ENCODE data around the gene PARN.
"Not testable (repeated sequence)": the region's sequence is repeated elsewhere in the genome, so short reads cannot be mapped to it uniquely, and the experiment has no call there.

PARN gene

DNA sequence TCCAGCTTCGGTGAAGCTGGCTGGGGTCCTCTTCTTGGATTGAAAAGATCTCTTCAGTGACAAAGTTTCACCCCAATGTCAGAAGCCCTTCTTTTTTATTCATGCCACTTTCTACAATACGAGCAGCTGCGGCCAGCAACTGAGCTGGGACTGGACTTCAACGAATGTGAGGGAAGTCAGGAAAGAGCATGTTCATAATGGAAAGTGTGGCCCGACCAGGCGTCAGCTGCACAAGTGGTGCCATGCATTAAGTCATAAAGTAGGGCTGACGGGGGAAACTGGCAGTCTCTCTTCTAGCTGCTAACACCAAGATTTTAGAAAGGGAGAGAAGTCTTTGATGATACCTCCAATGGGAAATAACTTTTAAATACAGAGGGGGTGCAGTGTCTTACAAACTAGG is 192.6 kb downstream of the PARN start:
- no peak for DNase-seq (ENCODE audit: low spot score)

DNA sequence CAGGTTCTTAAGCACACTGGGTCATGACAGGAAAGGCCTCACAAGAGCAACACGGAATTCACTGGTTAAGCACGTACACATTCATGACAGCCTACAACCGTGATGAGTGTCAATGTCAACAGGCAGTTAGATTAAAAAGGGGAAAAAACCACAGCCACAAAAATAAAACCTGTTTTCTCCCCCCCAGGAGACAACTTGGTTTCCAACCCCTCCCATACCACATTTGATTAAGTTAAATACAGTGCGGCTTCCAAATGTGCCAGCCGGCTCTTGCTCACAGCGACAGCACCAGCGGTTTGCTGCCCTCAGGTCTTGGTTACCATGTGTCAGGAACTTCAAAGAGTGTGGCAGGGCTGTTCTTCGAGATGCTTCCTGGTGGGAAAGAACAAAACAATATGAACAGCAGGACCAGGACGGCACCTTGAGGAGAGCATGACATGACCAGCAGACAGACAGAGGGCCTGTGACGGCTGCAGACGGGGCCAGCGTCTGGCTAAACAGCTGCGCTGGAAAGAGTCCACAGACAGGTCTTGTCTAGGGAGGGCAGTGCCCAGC is 193.6 kb downstream of the PARN start:
- no peak for DNase-seq (ENCODE audit: low spot score)

DNA sequence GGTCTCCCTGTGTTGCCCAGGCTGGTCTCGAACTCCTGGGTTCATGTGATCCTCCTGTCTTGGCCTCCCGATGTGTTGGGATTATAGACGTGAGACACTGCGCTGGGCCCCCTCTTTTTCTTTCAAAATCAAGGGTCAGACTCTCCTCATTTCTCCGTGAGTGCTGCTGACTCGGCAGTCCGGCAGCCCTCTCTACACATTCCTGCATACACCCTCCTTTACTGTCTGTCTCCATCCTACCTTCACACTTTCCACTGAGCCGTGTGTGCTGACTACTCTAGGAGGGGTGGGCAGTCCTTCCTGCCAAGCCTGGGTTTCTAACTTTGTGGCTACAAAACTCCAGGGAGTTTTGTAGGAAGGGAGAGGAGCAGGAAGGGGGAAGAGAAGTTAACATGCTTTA is 195.2 kb downstream of the PARN start:
- no peak for DNase-seq (ENCODE audit: low spot score)

DNA sequence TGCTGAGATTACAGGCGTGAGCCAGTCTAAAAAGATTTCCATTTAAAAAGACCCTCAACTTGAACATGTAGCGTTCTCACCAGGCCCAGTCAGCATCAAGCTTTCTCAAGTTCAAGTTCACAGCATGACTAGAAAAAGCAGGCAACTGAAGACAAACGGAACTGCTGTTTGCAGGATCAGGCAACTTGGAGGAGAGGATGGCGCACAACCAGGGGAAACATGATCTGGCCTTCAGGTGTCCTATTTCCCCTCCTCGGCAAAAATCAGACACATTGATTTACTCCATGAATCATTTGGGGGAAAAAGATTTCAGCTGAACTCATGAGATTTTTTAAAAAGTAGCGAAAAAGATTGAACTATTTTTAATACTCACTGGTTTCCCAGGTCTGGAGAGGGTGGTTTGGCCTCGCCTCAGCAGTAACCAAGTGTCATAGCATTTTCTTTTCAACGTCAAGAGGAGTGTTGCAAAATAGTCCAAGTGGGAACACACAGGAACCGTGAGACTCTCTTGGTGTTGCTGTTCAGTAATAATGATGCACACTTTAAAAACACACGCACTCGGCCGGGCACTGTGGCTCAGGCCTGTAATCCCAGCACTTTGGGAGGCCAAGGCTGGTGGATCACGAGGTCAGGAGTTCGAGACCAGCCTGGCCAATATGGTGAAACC is 201.0 kb downstream of the PARN start:
- not testable (repeated sequence) for DNase-seq (ENCODE audit: low spot score)

DNA sequence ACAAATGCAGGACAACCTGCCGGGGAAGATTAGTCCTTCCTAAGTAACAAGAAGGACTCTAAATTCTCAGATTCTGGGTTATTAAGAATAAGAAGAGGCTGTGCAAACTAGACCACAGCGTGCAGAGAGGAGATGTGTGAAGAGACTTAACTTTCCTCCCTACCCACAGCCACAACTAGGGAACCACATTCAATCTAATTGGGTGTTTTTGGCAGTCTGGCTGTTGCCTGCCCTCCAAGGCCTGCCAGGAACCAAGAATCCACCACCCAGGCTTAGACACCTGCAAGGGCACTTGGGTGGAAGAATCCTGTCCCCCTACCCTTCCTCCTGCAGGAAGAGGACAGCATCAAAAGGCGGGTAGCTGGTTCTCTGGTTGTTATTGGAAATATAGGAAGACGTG is 202.0 kb downstream of the PARN start:
- DNase-seq (ENCODE audit: low spot score), result no peak

DNA sequence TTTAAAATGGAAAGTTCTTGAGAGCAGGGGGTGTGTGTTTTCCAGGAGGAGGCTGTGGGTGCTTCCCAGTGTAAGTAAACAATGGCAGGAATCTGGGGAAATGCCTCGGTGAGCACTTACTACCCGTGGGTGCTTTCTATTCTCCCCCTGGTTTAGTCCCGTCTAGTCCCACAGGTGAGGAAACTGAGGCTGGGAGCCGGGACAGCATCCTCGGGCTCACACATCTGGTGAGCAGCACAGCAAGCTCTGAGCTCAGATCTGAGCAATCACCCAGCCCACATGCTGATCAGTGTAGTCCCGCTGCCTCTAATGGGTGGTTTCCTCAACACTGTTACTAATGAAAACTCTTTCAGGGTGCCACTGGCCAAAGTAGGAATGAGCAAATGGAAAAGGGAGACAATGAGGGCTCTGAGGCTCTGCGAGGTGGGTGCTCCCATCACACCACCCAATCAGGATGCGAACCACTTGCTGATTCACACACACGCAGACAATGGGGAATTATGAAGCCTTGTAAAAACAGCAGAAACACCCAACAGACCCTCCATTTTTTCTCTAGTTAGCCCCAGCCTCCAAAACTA is 202.6 kb downstream of the PARN start:
- no peak for DNase-seq (ENCODE audit: low spot score)

DNA sequence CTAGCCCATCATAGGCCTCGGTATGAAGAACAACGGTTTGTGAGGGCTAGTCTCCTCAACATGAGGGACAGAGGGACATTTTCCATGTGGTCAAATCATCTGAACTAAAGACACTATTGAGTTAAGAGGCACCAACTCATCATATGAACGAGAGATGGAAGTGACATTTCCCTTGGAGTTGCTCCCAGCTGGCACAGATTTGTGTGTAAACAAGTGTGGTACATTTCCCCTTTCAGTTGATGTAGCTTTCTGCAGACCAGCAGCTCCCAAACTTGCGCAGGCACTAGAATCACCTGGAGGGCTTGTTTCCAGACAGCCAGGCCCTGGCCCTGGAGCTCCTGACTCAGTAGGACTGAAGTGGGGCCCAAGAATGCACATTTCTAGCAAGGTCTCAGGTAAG is 205.5 kb downstream of the PARN start:
- no peak for DNase-seq (ENCODE audit: low spot score)

DNA sequence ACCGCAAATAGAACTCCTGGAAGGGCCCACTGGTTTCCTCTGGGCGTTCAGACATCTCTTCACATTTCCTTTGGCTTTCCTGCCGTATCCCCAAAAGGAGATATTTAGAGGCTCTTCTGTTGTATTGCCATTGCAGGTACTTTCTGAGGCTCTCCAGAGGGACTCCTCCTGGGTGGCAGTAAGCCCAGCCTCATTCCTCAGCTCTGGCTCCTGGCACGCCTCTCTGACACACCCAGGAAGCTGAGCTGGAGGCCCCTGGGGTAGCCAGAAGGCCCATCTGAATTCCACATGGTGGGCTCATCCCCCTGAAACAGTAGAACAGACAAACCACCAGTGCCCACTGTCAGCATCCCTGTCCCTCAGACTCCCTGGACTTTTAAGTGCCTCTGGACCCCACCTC is 206.7 kb downstream of the PARN start:
- DNase-seq (ENCODE audit: low spot score), result no peak

DNA sequence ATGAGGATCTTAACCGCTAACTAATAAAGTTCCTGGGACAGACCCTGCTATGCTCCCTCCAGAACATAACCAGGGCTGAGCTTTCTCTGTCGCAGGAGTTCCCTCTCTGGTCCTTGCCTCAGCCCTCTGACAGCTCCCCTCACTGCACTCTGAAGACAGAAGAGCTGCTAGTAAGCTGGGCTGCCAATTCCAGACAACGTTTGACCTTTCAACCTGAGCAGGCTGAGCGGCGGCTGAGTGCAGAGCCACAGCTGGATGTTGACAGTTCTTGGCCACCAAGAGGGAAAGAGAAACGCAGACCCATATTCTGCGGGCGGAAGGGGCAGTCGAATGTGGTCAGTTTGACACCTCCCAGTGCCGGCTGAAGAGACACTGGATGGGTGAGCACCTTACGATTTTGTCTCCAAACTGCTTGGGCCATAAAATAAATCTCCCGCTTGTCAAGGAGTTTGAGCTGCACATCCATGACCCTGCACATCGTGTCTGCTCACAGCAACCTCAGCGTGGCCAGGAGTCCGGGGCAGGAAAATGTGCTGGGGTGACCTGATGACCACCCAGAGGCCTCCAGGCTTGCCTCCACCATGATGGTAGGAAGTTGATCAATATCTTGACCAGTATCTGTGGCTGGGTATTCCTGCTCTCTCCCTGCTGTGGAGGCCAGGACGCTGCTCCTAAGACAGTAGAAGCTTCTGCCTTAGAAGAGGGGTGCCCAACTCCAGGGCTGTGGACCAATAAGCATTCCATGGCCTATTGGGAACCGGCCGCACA is 209.2 kb downstream of the PARN start:
- no peak for DNase-seq (ENCODE audit: low spot score)

DNA sequence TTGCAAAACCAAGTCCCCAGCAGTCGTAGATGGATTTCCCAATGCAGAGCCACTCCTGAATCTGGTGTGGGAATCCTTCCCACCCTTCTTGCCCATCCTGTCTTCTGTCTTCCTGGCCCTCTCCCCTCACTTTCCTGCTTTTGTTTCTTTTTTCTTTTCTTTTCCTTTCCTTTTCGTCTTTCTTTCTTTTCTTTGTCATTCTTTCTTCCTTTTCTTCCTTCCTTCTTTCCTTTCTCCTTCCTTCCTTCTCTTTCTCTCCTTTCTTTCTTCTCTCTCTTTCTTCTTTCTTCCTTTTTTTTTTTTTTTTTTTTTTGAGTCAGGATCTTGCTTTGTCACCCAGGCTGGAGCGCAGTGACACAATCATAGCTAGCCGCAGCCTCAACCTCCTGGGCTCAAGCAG is 209.8 kb downstream of the PARN start:
- DNase-seq (ENCODE audit: low spot score), result not testable (repeated sequence)

DNA sequence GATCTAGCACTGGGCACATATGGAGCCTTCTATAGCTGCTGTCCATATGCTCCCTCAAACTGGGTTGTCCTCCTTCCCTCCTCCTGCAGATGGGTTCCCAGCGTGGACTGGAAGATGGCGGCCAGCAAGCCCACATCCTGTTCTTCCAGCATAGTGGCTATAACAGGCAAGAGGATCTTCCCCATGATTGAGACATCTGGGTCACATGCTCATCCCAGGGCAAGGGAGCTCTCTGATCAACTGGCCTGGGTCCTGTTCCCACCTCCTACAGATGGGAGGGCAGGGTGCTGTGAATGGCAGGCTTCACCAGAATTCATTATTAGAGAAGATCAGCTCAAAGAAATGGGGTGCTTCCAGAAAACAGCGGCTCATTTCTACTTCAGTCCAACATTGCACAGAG is 210.2 kb downstream of the PARN start:
- no peak for DNase-seq (ENCODE audit: low spot score)

DNA sequence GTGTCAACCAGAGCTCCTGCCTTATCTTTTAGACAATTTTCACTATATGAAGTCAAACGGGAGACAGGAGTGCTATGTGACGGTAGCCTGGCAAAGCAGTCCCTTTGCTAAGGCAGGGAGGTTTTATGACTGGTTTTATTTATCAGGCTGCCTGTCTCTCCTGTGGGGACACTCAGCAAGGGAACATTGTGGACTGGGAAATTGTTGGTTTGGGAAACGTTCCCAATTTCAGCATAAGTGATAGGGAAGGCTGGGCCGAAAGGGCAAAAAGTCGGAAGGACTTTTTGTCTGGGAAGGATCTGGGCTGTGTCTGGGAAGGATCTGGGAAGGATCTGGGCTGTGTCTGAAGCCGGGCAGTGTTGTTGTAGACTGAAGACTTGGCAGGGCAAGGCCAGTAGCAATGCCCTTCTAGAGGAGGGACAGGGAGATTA is 211.2 kb downstream of the PARN start:
- no peak for DNase-seq (ENCODE audit: low spot score)

DNA sequence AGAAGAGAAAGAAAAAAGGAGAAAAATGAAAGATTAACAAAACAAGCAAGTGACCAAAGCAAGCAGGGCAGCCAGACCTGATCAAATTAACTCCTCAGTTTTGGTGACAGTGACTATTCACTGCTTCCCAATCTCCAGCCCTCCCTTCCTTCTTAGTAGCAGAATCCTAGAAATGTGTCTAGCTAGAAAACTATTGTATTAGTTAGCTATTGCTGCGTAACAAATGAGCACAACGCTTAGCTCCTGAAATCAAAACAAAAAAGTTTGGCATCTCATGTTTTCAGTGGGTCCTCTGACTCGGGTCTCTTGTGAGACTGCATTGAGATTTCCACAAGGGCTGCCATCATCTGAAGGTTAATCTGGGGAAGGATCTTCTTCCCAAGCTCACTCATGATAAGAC is 213.9 kb downstream of the PARN start:
- DNase-seq (ENCODE audit: low spot score), result no peak

DNA sequence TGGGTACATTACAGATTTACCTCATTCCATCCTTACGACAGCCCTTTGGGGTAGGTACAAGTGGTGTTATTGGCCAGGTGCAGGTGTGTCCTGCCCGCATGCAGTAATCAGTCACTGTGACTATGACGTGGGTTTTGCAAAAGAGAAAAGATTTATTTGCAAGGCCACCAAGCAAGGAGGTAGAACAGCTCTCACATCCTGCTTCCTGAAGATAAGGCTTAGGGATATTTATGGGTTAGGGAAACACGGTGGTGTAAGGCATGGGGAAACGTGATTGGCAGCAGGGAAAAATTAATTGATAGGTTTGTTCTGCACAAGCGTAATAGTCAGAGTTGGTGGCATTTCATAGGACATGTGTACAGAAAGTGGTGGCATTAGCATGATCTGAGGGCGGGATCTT is 214.8 kb downstream of the PARN start:
- DNase-seq (ENCODE audit: low spot score), result no peak

DNA sequence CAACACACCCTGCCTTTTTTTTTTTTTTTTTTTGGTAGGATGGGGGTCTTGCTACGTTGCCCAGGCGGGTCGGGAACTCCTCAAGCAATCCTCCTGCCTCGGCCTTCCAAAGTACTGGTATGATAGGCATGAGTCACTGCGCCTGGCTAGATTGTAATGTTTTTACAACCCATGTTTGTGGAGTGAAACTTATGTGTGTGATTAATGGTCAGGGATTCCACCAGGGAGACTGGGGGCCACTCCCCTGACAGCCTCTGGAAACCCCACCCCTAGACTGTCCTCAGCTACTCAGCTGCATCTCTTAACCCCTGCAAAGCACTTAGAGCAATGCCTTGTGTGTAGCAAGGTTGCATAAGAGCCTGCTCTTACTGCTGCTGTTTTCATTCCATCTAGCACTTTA is 220.5 kb downstream of the PARN start:
- DNase-seq (ENCODE audit: low spot score), result no peak

DNA sequence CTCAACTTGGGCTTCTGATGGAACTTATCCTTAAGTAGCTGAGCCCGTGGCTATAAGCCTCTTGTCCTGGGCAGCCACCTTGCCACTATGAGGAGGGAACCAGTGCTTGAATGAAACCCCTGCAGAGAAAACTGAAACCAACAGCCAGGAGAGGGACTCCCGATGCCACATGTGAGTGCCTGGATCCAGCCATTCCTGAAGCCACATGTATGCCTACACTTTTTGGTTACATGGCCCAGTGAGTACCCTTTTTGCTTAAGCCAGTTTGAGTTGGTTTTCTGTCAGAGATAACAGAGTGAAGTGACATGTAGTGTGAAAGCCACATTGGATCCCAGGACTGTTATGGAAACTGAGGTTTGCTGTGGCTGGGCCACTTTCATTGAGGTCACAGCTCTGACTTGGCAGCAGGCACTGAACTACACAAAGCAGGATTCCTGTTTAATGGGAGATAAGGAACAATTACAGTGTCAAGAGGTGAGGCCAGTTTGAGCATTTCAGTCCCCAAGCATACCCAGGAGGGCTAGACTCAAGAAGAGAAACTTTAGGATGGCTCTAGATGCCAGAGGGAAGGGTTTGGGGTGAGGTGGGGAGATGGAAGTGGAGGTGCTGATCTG is 222.2 kb downstream of the PARN start:
- DNase-seq (ENCODE audit: low spot score), result no peak

DNA sequence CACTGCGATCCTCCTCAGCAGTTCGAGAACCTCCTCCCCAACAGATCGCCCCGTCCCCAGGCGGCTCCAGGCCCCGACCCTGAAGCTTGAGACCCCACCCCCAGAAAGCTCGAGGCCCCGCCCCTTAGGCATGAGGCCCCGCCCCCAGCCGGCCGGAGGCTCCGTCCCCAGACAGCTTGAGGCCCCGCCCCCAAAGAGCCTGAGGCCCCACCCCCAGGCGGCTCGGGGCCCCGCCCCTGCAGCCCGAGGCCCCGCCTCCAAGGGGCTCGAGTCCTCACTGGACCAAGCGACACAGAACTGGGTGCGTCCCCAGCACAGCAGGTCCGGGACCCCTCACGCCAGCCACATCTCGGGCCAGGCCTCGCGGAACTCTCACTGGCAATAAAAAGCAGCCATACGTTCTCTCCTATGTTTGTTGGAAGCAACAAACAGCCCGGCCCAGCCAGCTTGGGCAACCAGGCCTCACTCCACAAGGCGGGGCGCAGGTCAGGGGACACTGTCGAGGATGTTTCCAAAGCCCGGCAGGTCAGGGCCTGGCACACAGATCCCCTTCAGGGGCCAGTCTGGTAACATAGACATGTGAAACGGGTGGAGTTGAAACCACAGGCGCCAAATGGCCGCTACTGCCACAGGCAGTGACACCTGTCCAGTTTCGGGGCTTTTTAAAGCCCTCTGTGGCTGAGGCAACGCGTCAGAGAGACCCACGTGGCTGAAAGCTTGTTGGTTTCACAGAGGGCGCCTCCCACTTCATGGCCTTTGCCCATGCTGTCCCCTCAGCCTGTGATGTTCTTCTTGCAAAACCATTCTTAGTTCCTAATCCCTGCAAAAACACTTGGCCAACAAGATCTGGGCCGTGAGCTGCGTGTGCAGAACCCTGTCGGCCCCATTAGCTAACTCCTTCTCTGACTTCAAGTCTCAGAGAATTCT is 224.2 kb downstream of the PARN start:
- peak; percentile 40 for DNase-seq (ENCODE audit: low spot score)

DNA sequence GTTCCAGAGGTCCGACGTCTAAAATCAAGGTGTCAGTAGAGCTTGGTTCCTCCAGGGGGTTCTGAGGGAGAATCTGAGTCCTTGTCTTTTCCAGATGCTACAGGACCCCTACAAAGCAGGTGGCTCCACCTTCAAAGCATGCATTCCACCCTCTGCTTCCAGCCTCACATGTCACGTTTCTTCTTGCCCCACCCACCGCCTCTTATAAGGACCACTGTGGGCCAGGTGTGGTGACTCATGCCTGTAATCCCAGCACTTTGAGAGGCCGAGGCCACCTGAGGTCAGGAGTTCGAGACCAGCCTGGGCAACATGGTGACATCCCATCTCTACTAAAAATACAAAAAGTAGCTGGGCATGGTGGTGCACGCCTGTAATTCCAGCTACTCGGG is 227.1 kb downstream of the PARN start:
- DNase-seq (ENCODE audit: low spot score), result not testable (repeated sequence)

DNA sequence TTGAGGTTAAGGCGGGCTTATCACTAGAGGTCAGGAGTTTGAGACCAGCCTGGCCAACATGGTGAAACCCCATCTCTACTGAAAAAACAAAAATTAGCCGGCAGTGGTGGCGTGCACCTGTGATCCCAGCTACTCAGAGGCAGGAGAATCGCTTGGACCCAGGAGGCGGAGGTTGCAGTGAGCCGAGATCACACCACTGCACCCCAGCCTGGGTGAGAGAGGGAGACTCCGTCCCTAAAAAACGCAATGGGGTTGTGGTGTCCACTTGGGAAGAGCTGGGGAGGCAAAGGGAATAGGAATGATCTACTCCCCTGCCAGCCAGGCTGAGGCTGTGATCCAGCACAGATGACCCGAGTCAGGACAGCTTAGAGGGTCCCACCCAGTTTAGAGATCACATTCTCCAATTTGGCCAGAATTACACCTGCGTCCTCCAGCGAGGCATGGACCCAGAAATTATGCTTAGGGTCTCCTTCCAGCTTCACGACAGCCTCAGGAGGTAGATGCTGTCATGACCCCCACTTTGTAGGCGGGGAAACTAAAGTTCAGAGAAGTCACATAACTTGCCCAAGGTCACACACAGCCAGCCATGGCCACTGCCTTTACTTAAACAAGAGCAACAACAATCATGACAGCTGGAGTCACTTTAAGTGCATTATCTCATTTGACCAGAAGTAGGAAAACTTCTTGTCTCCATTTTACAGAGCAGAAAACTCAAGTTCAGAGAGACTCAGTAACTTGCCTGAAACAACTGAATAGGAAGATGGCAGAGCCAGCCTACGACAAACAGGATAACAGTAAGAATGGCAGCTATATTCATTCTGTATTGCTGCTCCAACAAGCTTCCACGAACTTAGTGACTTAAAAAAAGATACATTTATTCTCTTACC is 227.7 kb downstream of the PARN start:
- DNase-seq (ENCODE audit: low spot score), result not testable (repeated sequence)

DNA sequence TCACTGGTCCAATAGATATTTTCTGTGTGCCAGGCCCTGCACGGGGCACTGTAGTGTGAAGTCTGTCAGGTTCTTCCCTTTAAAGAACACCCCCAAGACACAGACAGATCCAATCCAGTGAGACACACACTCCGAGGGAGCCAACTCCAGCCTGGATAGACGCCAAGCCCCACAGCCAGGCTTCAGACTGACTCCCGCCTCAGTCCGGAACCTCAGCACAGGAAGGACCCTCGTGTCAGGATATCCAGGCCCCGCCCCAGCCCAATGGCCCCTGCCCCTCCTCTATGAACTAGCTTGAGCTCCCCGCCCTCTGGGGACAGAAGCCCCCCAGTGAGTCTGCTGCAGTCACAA is 228.4 kb downstream of the PARN start:
- DNase-seq (ENCODE audit: low spot score), result not testable (repeated sequence)
